Measurements from ENCODE around the gene ELOVL3. TPM values are rescaled to one million over a fixed set of nuclear protein-coding genes. Genes with fewer than 3 reads are reported as not detected.

The ELOVL3 gene
- total RNA-seq, 1 experiment from 2014 or later: 1.2 TPM

- Histone ChIP-seq H3K27me3 (ENCODE audit: control insufficient read depth, insufficient read depth, low read length) (peaks cover 5% of the 10 kb centered on the region), H3K36me3 (ENCODE audit: control insufficient read depth, insufficient read depth, low read length) (no peaks in the 10 kb centered on the region; the same call in 1 of the 2 replicates), H3K9me3 (ENCODE audit: control insufficient read depth, insufficient read depth, low read depth, low read length) (no peaks in the 10 kb centered on the region), H3K4me1 (ENCODE audit: control insufficient read depth, insufficient read depth, low read length) (0 out of 2 replicates have a peak, but pooled peaks cover 5% of the 10 kb centered on the region), H3K4me3 (ENCODE audit: low read depth in 2 of 2, low read length in 2 of 2) (peak overlapping the region; percentile 44 to 49), H3K27ac (ENCODE audit: low read length) (no peak overlapping the region)
- POLR2A ChIA-PET: no interaction called here
- BruUV-seq (replicated peaks): no TSS peak
- CTCF ChIA-PET: interaction anchor here (0.6 to 4.6 kb wide), 16 partner anchors 10 to 354 kb away, joined by 3 to 86 read pairs (median 4); partner anchors contain the start of gene PITX3
- intact Hi-C loops (cut with micrococcal nuclease; ENCODE audit: unreplicated experiment) (loop anchor here (1.0 to 10.0 kb wide), 4 partner anchors 65 to 172 kb away; no protein-coding TSS in a partner anchor), in situ Hi-C loops (cut with HindIII; ENCODE audit: low pct_unique_long_range_greater_than_20kb, low sequenced_read_pairs) (loop anchor here (5.0 kb wide), 1 partner anchor 127 kb away; no protein-coding TSS in a partner anchor)
- DNase-seq (ENCODE audit: low read depth, low spot score): peak; percentile 67
- ATAC-seq: peak; percentile 70
- TF ChIP-seq SIN3A (IDR thresholded peaks at IDR 0.05; ENCODE audit: borderline replicate concordance, insufficient read depth, low read depth, low read length) (no peak), POLR2AphosphoS5 (IDR thresholded peaks at IDR 0.05; ENCODE audit: low read depth, low read length) (no peak), CTCF (IDR thresholded peaks at IDR 0.05) (peak; percentile 99)
- TF ChIP-seq, protein P1, sequence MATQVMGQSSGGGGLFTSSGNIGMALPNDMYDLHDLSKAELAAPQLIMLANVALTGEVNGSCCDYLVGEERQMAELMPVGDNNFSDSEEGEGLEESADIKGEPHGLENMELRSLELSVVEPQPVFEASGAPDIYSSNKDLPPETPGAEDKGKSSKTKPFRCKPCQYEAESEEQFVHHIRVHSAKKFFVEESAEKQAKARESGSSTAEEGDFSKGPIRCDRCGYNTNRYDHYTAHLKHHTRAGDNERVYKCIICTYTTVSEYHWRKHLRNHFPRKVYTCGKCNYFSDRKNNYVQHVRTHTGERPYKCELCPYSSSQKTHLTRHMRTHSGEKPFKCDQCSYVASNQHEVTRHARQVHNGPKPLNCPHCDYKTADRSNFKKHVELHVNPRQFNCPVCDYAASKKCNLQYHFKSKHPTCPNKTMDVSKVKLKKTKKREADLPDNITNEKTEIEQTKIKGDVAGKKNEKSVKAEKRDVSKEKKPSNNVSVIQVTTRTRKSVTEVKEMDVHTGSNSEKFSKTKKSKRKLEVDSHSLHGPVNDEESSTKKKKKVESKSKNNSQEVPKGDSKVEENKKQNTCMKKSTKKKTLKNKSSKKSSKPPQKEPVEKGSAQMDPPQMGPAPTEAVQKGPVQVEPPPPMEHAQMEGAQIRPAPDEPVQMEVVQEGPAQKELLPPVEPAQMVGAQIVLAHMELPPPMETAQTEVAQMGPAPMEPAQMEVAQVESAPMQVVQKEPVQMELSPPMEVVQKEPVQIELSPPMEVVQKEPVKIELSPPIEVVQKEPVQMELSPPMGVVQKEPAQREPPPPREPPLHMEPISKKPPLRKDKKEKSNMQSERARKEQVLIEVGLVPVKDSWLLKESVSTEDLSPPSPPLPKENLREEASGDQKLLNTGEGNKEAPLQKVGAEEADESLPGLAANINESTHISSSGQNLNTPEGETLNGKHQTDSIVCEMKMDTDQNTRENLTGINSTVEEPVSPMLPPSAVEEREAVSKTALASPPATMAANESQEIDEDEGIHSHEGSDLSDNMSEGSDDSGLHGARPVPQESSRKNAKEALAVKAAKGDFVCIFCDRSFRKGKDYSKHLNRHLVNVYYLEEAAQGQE (IDR thresholded peaks at IDR 0.05; ENCODE audit: insufficient read depth in 1 of 2, low read depth in 2 of 2, low read length in 1 of 2): peak in 1 of 2 experiments; percentile 75; a peak in 1 of 4 replicates
Observed at GRCh38 chr10:102229810-102230263, 3.7 kb downstream of the ELOVL3 start.

GRCh38 chr10:102230264-102230860 is 4.3 kb downstream of the ELOVL3 start:
- Histone ChIP-seq H3K4me3 (ENCODE audit: low read depth in 2 of 2, low read length in 2 of 2) (peak overlapping the region; percentile 44 to 49), H3K4me1 (ENCODE audit: control insufficient read depth, insufficient read depth, low read length) (0 out of 2 replicates have a peak, but pooled peaks cover 5% of the 10 kb centered on the region), H3K27ac (ENCODE audit: low read length) (no peak overlapping the region), H3K36me3 (ENCODE audit: control insufficient read depth, insufficient read depth, low read length) (no peaks in the 10 kb centered on the region; the same call in 1 of the 2 replicates), H3K27me3 (ENCODE audit: control insufficient read depth, insufficient read depth, low read length) (peaks cover 5% of the 10 kb centered on the region), H3K9me3 (ENCODE audit: control insufficient read depth, insufficient read depth, low read depth, low read length) (no peaks in the 10 kb centered on the region)
- peak; percentile 62 for ATAC-seq
- CTCF ChIA-PET: interaction anchor here (0.5 to 4.6 kb wide), 18 partner anchors 10 to 353 kb away, joined by 3 to 86 read pairs (median 4); partner anchors contain the start of gene PITX3
- TF ChIP-seq, protein P1 (IDR thresholded peaks at IDR 0.05; ENCODE audit: insufficient read depth in 1 of 2, low read depth in 2 of 2, low read length in 1 of 2): no peak
- TF ChIP-seq SIN3A (IDR thresholded peaks at IDR 0.05; ENCODE audit: borderline replicate concordance, insufficient read depth, low read depth, low read length): no peak
- TF ChIP-seq POLR2AphosphoS5 (IDR thresholded peaks at IDR 0.05; ENCODE audit: low read depth, low read length): no peak
- no peak for TF ChIP-seq TCF7L2 (IDR thresholded peaks at IDR 0.05; ENCODE audit: low read depth, low read length)
- TF ChIP-seq CTCF (IDR thresholded peaks at IDR 0.05): no peak
- DNase-seq (ENCODE audit: low read depth, low spot score): no peak
- BruUV-seq (replicated peaks): no TSS peak
- intact Hi-C loops (cut with micrococcal nuclease; ENCODE audit: unreplicated experiment) (loop anchor here (1.0 to 5.0 kb wide), 2 partner anchors 122 to 162 kb away; no protein-coding TSS in a partner anchor), in situ Hi-C loops (cut with HindIII; ENCODE audit: low pct_unique_long_range_greater_than_20kb, low sequenced_read_pairs) (no loop called here)
- POLR2A ChIA-PET: interaction anchor here (0.6 kb wide), 1 partner anchor 117 kb away, joined by 4 read pairs; no protein-coding TSS in a partner anchor

Data from Panc1 (cell line).